Measurements from ENCODE around the gene FN1. TPM values are rescaled to one million over a fixed set of nuclear protein-coding genes. Genes with fewer than 3 reads are reported as not detected.

FN1 gene
- total RNA-seq, result 100 to 1,000 TPM in 2 of 3 donors, 10 to 100 TPM in 1; 74.9 to 295 (median 102) TPM

DNA sequence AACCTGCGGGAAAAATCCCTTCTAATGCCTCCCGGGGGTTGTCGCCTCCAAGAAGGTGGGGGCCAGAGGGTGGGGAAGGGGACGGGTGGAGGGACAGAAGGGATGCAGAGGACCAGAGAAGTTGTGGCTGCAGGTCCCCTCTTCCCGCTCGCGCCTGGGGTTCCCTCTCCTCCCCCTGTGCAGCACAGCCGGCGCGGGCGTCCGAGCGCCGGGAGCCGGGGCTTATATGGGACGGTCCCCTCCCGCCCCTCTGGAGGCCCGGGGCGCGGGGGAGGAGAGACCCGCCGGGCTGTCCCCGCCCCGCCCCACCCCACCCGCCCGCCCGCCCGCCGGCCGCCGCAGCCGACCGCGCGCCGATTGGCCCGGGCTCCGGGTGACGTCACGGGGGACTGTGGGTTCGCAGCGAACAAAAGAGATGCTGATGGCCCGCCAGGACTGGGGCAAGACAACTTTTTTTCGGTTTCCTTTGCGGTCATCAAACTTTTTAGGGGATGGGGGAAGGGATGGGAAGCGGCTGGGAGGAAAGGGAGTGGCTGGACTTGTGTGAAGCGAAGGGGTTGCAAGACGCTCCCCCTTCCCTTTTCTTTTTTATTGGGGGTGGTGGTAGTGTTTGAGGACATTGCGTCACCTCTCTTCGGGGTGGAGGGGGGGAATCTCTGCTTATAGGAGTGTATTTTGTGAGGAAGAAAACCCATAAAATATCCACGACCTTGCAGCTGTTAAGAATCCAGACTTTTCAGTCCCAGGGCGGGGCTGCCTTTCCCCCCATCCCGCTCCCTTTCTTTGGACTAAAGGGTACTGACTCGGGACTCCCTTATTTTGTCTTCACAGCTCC is at the start of gene FN1:
Gene FN1 (minus strand): TSS at position 199 of the 835 bp plus-strand sequence. CDS start 266 bp downstream, outside the sequence.
- intact Hi-C loops (cut with DNase I; ENCODE audit: low total_unique reads), result no loop called here
- TF ChIP-seq POLR2A (IDR thresholded peaks at IDR 0.05), result no peak
- peak in 2 of 3 donors; percentile 7 to 36 for TF ChIP-seq POLR2AphosphoS5 (IDR thresholded peaks at IDR 0.05)
- no peaks in the 10 kb centered on the region for H3K4me1 ChIP-seq

DNA sequence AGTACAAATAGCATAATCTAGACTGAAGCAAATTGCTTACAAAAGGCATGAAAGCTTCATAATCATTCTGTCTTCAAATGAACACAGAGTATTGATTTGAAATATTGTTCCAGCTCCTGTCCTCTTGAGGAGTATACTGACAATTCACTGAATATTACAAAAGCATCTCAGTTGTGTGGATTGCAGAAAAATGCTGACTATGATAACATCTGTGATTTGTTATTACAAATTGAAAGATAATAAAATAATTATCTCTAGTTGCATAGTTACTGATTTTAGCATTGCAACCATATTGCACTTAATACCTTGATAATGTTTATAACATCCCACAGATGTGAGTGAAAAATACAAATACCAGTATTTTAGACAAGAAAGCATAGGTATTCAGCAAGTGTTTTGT is 49.2 kb upstream of the FN1 start:
- DNase-seq (ENCODE audit: low spot score in 2 of 2), result no peak
- Histone ChIP-seq H3K27me3 (no peaks in the 10 kb centered on the region), H3K4me3 (no peak overlapping the region), H3K36me3 (no peaks in the 10 kb centered on the region), H3K27ac (no peak overlapping the region), H3K9me3 (no peaks in the 10 kb centered on the region), H3K4me1 (no peaks in the 10 kb centered on the region)
- TF ChIP-seq, protein P1, sequence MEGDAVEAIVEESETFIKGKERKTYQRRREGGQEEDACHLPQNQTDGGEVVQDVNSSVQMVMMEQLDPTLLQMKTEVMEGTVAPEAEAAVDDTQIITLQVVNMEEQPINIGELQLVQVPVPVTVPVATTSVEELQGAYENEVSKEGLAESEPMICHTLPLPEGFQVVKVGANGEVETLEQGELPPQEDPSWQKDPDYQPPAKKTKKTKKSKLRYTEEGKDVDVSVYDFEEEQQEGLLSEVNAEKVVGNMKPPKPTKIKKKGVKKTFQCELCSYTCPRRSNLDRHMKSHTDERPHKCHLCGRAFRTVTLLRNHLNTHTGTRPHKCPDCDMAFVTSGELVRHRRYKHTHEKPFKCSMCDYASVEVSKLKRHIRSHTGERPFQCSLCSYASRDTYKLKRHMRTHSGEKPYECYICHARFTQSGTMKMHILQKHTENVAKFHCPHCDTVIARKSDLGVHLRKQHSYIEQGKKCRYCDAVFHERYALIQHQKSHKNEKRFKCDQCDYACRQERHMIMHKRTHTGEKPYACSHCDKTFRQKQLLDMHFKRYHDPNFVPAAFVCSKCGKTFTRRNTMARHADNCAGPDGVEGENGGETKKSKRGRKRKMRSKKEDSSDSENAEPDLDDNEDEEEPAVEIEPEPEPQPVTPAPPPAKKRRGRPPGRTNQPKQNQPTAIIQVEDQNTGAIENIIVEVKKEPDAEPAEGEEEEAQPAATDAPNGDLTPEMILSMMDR (IDR thresholded peaks at IDR 0.05), result no peak
- TF ChIP-seq POLR2AphosphoS5 (IDR thresholded peaks at IDR 0.05) (no peak), POLR2A (IDR thresholded peaks at IDR 0.05) (no peak)
- intact Hi-C loops (cut with DNase I; ENCODE audit: low total_unique reads), result no loop called here

More for the DNA sequence above, at the start of gene FN1:
- DNase-seq (ENCODE audit: low spot score in 2 of 2), result peak; percentile 69
- peak within 1 kb of the TSS; percentile 75 to 87 for H3K27ac ChIP-seq
- H3K4me3 ChIP-seq, result peak within 1 kb of the TSS; percentile 53 to 74 (median 66)
- H3K27me3 ChIP-seq, result no peaks in the 10 kb centered on the region
- H3K36me3 ChIP-seq, result no peaks in the 10 kb centered on the region
- no peaks in the 10 kb centered on the region for H3K9me3 ChIP-seq

DNA sequence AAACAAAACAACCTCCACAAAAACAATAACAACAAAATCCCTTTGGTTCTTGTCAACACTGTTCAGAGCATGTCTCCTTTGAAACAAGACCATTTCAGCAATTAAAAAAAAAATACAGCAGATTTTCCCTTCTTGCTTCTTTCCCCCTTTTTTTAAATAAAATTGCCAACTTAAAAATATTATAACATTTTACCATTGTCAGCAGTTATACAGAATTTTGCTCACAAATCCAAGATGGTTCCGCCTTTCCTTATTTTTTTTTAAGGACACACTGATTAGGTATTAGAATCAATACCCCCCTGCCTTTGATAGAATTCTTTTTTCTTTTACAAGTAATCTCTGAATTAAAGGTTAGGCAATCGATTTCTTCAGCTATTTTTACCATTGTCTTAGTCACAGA is 48.7 kb upstream of the FN1 start:
- no peaks in the 10 kb centered on the region for H3K9me3 ChIP-seq
- H3K4me1 ChIP-seq, result no peaks in the 10 kb centered on the region
- no peaks in the 10 kb centered on the region for H3K27me3 ChIP-seq
- H3K4me3 ChIP-seq, result no peak overlapping the region
- DNase-seq (ENCODE audit: low spot score in 2 of 2), result no peak
- TF ChIP-seq POLR2A (IDR thresholded peaks at IDR 0.05), result no peak
- TF ChIP-seq POLR2AphosphoS5 (IDR thresholded peaks at IDR 0.05), result no peak
- TF ChIP-seq, protein P1 (IDR thresholded peaks at IDR 0.05), result no peak
- H3K36me3 ChIP-seq, result no peaks in the 10 kb centered on the region
- H3K27ac ChIP-seq, result no peak overlapping the region
- intact Hi-C loops (cut with DNase I; ENCODE audit: low total_unique reads), result no loop called here

DNA sequence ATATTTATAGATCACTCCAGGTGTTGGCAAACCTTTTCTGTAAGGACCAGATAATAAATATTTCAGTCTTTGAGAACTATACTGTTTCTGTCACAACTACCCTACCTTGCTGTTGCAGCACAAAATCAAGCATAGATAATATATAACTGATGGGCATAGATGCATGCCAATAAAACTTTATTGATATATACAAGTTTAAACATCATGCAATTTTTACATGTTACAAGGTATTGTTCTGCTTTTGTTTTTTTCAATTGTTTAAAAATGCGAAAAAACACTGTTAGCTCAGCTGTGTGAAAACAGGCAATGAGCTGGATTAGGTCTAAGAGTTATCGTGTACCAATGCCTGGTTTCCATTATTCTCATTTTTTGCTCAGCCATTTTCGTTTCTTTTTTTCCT is 47.6 kb upstream of the FN1 start:
- H3K9me3 ChIP-seq, result no peaks in the 10 kb centered on the region
- H3K36me3 ChIP-seq, result no peaks in the 10 kb centered on the region
- DNase-seq (ENCODE audit: low spot score in 2 of 2), result no peak
- H3K4me1 ChIP-seq, result no peaks in the 10 kb centered on the region
- H3K27ac ChIP-seq, result no peak overlapping the region
- intact Hi-C loops (cut with DNase I; ENCODE audit: low total_unique reads), result no loop called here
- no peak overlapping the region for H3K4me3 ChIP-seq
- no peaks in the 10 kb centered on the region for H3K27me3 ChIP-seq
- TF ChIP-seq, protein P1 (IDR thresholded peaks at IDR 0.05), result no peak
- TF ChIP-seq POLR2A (IDR thresholded peaks at IDR 0.05) (no peak), POLR2AphosphoS5 (IDR thresholded peaks at IDR 0.05) (no peak)

DNA sequence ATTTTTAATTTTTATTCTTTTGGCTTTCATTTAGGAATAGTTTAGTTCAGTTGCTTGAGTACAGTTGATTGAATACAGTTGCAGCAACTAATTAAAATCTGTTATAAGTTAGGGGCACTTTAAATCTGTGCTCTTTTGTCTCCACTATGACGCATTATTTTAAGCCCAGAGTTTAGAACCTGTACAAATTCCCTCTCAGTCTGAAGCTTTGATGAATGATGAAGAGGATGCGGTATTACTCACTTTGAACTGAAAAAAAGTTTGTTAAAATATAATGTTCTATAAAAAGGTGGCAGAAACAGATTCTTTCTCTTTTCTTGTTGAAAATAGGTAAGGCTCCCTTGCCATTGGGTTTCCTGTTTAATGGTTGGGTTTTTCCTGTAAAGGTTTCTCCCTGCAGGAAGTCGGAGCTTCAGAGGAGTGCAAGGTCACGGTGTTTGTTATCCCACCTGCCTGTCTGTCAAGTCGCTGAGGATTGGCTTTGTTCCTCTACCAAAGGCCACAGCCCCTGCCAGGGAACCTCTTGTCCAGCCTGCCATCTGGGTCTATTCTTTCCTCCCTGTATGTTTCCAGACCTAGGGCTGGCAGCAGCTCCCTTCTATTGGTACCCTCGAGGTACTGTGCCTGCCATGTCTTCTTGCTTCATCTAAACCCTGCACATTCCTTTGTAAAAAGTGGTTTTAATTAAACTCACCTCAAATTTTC is 43.8 kb upstream of the FN1 start:
- TF ChIP-seq, protein P1 (IDR thresholded peaks at IDR 0.05), result no peak
- TF ChIP-seq POLR2A (IDR thresholded peaks at IDR 0.05) (no peak), POLR2AphosphoS5 (IDR thresholded peaks at IDR 0.05) (no peak)
- intact Hi-C loops (cut with DNase I; ENCODE audit: low total_unique reads), result no loop called here
- Histone ChIP-seq H3K4me1 (no peaks in the 10 kb centered on the region), H3K27me3 (no peaks in the 10 kb centered on the region), H3K9me3 (no peaks in the 10 kb centered on the region), H3K27ac (no peak overlapping the region), H3K36me3 (no peaks in the 10 kb centered on the region), H3K4me3 (no peak overlapping the region)
- no peak for DNase-seq (ENCODE audit: low spot score in 2 of 2)

Data from breast epithelium (tissue), 4 donors.